Vagina (tissue), 2 donors: ENCODE data around the gene PTPN5.

ENCODE experiments used
- POLR2AphosphoS5 ChIP-seq, 2 donors: sonication (generic); formaldehyde crosslinking; IDR thresholded peaks; one replicate each; pipeline ENCODE4 v1.9.0; 2017; ENCODE audit warnings: antibody characterized with exemption in 2 of 2, mild to moderate bottlenecking in 2 of 2, low read depth in 1 of 2; ENCODE audit not compliant: insufficient read depth in 1 of 2
- TF ChIP-seq, protein P1 (sequence below), 3 experiments: fragments of 450-650 bp in 2 of 3; fragments of 200-600 bp in 1 of 3; sonication (generic) in 1 of 3; IDR thresholded peaks; one replicate each; pipeline ENCODE4 v1.5.1; 2017 to 2019; ENCODE audit warnings: antibody characterized with exemption in 3 of 3, mild to moderate bottlenecking in 2 of 3, moderate library complexity in 2 of 3

DNA sequence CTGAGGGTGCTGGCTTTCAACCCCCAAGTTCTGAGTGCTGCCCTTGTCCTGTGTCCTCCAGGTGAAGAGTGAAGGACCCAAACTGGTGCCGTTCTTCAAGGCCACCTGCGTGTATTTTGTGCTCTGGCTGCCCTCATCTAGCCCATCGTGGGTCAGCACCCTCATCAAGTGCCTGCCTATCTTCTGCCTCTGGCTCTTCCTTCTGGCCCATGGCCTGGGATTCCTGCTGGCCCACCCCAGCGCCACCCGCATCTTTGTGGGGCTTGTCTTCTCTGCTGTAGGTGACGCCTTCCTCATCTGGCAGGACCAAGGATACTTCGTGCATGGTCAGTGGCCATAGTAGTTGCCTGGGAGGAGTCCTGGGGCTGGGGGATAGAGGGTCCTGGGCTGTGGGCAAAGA lies 90.7 kb downstream of the PTPN5 start:
- TF ChIP-seq POLR2AphosphoS5 (IDR thresholded peaks at IDR 0.05; ENCODE audit: insufficient read depth in 1 of 2, low read depth in 1 of 2), result no peak
- TF ChIP-seq, protein P1, sequence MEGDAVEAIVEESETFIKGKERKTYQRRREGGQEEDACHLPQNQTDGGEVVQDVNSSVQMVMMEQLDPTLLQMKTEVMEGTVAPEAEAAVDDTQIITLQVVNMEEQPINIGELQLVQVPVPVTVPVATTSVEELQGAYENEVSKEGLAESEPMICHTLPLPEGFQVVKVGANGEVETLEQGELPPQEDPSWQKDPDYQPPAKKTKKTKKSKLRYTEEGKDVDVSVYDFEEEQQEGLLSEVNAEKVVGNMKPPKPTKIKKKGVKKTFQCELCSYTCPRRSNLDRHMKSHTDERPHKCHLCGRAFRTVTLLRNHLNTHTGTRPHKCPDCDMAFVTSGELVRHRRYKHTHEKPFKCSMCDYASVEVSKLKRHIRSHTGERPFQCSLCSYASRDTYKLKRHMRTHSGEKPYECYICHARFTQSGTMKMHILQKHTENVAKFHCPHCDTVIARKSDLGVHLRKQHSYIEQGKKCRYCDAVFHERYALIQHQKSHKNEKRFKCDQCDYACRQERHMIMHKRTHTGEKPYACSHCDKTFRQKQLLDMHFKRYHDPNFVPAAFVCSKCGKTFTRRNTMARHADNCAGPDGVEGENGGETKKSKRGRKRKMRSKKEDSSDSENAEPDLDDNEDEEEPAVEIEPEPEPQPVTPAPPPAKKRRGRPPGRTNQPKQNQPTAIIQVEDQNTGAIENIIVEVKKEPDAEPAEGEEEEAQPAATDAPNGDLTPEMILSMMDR (IDR thresholded peaks at IDR 0.05), result no peak
